NOMO-1 treated with DMSO at 0.1 percent for 48 hours (cell line): ENCODE measurements around the gene TSPAN15.

Experiments
- DNase-seq: peaks from one replicate; lab custom pipeline; 2025; ENCODE audit not compliant: unreplicated experiment; lab: John Stamatoyannopoulos, UW

Gene TSPAN15

DNA sequence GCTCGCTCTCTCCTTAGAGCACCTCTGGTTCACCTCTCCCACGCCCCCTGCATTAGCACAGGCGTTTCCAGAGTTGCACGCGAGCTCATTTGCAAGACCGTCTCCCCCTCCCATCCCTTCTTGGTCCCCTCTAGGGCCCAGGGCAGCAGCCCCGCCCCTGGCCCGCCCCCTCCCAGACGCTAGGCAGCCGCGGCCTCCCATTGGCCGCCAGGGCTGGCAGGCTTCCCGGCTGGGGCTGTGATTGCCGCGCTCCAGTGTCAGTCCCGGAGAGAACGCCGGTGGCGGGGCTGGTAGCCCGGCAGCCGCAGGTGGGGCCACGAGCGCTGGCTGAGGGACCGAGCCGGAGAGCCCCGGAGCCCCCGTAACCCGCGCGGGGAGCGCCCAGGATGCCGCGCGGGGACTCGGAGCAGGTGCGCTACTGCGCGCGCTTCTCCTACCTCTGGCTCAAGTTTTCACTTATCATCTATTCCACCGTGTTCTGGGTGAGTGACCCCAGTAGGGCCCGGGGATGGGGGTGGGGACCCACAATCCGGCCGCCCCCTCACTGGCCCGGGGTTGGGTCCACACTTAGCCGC lies at the start of gene TSPAN15:
TSS of gene TSPAN15 (plus strand) at position 257 of the 575 bp plus-strand sequence. CDS start at position 387, 130 bp downstream.
- DNase-seq, result peak; percentile 62

DNA sequence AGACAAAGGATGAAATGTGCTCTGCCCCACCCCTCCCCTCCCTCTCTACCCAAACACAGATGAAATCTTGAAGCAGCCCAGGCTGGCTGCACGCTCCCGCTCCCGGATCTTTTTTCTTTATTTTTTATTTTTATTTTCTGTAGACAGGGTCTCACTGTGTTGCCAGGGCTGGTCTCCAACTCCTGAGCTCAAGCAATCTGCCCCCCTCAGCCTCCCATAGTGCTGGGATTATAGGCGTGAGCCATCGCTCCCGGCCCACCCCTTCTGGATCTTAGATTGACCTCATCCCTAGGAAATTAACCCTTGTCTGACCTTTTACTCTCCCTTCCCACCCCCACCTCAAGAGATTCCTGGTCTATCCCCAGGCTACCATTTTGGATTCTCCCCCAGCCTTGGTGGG lies 48.9 kb upstream of the TSPAN15 start:
- DNase-seq, result no peak

DNA sequence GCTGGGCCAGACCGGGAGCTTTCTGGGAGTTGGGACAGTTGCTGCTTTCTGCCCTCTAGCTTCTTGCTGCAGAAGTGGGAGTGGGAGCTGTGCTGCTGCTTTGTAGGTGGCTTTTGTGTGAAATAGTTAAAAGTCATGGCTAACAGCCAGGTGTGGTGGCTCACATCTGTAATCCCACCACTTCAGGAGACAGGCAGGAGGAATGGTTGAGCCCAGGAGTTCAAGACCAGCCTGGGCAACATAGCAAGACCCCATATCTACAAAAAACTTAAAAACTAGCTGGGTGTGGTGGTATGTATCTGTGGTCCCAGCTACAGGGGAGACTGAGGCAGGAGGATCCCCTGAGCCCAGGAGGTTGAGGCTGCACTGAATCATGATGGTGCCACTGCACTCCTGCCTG lies 48.2 kb upstream of the TSPAN15 start:
- DNase-seq, result no peak

DNA sequence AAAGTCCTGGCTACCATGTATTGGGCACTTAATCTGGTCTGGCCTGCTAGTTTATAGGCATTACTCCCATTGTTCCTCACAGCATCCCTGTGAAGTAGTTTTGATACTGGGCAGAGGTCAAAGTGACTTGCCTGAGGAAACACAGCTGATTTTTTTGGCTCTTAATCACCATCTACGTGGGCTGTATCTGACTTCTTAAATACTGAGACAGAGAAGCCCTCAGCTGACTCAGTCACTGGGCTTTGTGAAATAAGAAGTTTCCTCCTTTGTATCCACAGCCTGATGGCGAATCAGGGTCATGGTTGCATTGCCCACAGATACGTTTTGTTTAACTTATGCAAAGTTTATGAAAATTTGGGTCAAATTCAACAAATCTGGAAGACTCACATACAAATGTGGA lies 47.7 kb upstream of the TSPAN15 start:
- no peak for DNase-seq

DNA sequence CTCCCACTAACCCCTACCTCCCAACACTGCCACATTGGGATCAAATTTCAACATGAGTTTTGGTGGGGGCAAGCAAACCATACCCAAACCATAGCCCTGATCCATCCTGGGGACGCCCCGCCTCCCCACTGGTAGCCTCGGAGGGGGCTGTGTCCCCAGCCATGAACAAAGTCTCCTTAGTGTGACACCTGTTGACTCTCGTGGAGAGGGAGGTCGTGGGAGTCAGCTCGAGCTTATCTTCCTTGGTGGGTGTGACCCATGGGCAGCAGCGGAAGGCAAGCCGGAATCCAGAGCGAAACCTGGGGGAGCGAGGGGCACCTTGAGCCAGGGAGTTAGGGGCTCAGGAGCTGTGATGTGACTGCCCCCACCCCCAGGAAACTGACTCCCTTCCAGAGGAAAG lies 46.5 kb upstream of the TSPAN15 start:
- no peak for DNase-seq

DNA sequence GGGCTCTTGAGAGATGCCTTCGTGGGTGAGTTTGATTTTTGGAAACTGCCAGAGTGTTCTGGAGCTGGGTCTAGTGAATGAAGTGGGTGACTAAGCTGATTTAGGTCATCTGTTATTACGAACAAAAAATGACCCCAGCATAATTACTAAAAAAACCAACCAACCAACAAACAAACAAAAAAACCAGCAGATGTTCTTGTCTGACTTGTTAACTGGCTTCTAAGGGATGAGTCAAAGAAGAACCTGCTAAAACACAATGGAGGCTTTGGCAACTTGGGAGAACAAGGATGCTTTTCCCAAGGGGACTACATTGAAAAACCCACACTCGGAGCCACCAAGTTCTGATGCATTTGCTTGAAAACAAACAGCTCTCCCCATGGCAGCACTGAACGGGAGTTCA lies 46.0 kb upstream of the TSPAN15 start:
- DNase-seq, result no peak

DNA sequence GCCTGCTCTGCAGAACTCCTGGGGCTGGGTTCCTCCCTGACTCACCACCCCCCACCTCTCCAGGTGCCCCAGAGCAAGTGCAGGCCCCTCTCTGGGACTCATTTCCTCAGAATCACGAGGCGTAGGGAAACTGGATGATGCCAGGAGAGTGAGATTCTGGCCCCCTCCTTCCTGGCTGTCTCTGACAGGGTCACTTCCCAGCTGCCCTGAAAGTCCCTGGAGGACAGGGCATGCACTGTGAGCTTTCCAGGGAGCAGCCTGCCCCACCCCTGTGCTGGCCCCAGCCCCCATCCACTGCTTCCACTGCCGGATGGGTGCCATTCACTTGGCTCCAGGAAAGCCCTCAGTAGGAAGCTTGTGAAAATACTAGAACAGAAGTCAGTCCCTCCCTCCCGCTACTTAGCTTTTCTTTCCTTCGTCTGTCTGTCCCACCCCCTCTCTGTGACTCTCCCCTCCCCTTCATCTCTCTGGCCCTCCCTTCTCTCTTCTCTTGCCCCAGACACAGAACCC lies 44.9 kb upstream of the TSPAN15 start:
- DNase-seq, result no peak

DNA sequence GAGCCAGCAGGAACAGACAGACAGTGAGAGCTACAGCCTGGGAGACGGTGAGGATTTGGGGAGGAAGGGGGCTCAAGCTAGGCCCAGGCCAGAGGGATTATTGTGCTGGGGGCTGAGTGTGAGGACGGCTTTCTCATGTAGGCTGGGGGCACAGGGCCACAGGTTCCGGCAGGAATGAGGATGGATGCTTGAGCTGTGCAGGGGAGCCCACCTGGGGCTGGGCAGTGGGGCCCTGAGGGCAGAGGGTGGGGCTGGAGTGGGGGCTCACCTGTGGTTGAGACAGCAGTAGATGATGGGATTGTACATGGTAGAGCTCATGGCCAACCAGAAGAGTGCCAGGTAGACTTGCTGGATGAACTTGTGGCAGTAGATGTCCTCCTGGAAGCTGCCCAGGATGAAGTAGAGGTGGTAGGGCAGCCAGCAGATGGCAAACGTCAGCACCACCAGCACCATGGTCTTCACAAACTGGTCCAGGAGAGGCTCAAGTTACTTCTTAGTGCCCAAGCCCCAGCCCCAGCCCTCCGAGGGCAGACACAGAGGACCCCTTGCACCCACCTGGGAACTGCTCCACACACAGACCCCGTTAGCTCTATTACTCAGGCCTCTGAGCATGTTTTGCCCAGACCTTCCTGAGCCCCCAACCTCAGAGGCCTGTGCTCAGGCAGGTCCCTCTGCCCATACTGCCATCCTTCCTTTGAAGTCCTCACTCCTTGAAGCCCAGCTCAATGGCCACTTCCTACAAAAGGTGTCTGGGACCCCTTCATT lies 44.3 kb upstream of the TSPAN15 start:
- DNase-seq, result no peak

DNA sequence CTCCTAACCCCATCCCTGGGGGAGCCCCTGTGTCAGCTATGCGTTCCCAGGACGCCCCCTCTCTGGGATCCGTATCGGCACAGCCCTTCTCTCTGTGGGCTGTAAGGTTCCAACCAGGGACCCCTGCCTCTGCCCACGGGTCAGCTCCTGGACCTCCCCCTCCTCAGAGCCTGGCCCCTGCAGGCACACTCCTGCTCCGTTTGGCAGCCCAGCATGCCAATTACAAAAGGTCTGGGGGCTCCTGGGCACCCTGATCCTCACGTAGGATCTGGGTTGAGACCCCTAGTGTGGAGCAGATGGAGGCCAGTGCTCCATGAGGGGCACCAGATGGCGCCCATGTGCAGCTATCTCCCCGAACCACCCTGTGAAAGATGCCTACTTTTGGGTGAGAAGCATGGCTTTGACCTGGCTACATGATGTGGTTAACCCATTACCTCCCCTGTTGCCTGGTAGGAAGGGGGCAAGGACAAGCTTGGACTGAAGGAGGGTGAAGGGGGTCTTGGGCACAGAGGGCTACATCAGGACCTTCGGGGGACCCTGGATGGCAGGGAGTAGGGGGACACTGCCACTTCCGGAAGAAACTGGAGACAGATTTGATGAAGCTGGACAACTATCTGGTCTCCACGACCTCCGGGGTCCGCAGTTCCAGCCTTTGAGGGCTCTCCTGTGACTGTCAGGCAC lies 43.5 kb upstream of the TSPAN15 start:
- peak; percentile 21 for DNase-seq

DNA sequence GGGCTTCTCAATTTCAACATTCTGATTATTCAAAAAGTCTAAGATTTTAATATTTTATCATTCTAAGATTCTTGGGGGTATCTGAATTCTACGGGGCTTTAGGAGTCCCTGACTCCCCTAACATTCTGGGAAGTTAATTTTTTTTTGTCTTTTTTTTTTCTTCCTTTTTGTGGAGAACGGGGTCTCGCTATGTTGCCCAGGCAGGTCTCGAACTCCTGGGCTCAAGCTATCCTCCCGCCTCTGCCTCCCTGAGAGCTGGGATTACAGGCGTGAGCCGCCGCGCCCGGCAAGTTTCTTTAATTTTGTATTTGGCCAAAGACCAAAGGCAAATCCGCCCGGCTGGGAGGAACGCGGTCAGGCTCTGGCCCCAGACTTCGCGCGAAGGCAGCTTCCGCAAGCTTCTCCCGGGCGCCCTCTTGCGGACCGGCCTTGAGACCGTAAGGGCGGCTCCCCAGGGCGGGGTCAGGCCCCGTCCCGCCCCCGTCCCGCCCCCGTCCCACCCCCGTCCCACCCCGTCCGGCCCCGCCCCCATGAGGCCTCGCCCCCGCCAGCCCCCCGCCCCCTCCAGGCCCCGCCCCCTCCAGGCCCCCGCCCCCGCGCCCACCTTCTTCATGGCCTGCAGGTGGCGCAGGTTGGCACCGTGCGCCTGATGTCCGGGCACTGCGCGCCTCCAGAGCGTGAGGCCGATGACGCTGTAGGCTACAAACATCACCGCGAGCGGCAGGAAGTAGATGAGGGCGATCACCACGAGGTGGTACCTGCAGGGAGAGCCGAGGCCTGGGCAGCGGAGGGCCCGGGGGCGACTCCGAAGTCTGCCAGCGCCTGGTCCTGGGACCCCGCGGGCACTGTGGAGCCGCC lies 42.7 kb upstream of the TSPAN15 start:
- DNase-seq, result peak; percentile 91

DNA sequence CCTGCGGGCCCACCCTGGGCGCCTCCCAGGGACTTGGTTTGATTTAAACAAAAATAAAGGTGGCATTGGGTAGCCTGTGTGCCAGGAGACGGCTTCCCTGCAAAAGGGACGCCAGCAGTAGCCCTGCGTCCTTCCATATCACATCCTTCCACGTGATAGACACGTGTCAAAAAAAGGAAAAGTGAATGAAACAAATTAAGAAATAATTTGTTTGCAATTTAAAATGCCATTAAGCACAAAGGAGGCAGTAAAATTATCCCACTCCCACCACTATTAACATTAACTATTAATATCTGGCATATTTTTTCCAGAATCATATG lies 42.1 kb upstream of the TSPAN15 start:
- DNase-seq, result no peak

DNA sequence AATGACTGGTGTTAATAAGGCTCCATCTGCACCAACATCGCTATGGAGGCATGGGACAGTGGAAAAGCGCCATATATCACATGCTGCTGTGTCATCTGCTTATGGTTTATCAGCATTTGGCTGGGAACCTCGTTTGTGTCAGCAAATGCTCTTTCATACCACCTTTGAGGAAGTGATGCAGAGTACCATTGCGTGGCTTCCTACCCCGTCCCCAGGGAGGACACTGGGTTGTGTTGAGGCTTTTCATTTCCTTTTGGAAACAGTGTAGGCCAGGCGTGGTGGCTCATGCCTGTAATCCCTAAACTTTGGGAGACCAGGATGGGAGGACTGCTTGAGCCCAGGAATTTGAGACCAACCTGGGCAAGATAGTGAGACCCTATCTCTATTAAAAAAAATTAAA lies 41.3 kb upstream of the TSPAN15 start:
- peak; percentile 43 for DNase-seq

DNA sequence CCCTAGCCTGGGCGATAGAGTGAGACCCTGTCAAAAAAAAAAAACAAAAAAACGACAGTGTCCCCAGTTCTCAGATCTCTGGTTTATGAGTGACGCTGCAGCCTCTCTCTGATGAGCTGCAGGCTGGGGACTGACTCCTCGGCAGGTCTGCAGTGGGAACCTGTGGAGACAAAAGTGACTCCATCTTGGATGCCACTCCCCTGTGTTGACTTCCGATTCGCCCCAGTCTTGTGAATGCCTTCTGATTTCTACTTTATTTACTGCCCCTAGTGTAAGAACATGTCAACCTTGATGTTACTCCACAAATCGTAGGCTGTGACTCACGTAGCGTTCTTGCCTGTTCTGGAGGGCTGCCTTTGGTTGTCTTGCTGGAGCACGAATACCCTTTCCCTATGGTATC lies 40.8 kb upstream of the TSPAN15 start:
- DNase-seq, result no peak

DNA sequence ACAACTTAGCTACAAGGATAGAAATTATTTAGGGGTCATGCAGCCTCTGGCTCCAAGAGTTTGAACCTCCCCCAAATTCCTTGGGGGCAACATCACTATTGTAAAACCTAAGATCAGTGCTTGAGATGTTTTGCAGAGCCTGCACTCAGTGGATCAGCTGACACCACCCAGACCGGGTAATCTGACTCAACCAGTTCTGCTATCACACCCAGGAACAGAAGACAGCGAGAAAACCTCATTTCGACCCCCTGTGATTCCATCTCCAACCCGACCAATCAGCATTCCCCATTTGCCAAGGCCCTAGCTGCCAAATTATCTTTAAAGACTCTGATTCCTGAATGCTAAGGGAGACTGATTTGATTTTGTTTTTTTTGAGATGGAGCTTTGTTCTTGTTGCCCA lies 39.8 kb upstream of the TSPAN15 start:
- no peak for DNase-seq

DNA sequence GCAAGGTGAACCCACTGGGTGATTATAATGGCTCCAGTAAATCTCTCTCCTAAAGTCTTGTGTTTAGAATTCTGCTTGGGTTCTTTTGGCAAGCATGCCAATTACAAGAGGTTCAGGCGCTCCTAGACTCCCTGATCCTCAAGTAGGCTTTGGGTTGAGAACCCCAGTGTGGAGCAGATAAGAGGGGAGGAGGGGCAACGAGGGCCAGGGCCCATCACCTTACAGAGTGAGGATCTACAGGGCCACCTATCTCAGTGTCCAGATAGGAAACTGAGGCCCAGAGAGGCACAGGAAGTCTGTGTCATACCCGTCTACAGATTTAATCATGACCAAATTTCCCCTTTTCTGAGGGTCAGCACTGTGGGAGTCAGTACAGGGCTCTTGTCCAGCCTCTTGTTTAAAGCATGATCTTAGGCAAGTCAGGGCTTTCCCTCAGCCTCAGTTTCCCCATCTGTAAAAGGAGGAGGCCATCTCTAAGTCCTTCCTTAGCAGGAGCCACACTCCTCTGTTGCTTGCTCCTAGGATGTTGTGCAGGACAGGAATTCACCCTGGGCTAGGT lies 39.0 kb upstream of the TSPAN15 start:
- DNase-seq, result no peak

DNA sequence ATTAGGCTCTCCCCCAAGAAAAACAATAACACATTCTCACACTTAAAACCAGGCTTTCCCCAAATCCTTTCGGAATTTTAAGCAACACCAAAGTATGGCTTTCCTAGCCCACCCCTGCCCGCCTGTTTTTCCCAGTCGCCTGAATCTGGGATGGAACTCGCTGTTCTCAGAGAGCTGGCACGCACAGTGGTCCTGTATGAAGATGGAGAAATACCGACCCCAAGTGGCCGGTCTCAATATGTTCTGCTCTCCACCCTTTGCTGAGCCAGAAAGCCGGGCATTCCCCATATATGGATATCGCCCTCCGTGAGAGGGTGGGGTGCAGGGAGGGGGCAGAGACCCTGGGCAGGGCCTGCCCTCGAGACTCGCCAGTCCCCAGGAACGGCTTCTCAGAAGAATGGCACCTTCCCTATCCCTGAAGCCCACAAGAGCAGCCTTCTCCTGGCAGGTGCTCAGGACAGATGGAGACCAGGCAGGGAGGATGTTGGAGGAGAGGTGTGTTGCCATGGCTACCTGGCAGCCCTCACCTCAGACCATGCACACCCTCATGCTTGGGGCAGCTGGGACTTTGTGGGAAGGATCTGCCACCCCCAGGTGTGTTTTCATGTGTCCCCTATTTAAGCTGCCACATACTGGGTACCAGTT lies 37.9 kb upstream of the TSPAN15 start:
- DNase-seq, result no peak

DNA sequence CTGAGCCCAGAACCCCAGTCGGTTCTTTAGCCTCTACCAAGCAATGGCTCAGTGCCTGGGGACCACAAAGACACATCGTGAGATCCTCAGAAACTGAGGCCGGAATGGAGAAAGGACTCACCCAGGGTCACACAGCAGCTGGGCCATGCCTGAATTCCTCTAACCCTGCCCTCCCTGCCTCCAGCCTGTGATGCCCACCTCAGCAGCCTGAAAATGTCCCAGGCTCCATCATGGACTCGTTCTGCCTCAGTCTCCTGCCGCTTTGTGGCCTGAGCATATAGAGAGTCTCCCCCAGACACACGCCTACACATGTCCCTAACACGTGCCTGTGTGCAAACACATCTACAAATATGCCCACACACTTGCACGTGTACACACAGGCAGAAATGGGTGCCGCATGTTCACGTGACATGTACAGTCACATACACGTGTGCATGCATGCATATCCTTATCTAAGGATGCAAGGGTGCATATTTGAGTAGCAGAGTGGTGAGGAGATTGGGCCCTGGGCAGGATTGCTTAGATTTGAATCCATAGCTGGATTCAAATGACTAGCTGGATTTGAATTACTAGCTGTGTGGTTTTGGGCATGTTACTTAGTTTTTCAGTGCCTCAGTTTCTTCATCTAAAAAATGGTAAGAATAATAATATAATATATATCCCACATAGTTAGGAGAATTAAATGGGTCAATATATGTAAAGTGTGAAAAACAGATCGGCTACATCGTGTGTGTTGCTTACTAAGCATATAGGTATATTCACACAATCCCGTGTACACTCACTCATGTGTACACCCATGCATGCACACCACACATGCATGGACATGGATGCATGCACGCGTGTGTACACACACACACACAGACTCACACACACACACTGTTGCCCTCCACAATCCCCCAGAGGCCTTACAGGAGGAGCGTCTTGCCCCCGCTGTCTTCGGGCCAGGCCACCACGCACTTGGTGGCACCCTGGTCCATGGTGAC lies 36.9 kb upstream of the TSPAN15 start:
- no peak for DNase-seq

DNA sequence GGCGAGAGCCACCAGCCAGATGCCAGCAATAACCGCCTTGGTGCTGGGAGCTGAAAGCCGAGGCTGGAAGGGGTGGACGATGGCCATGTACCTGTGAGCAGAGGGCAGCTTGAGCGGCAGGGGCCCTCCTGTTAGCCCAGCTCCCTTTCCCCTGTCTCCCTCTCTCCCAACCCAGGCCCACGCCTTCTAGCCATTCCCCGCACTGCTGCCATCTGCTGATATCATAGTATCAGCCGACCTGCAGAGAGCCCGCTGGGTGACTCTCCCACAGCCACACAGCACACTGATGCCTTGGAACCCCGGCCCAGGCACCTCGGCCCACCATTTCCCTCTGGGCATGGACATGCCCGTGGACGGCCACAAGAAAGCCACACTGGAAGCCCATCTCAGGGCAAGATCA lies 36.2 kb upstream of the TSPAN15 start:
- no peak for DNase-seq

DNA sequence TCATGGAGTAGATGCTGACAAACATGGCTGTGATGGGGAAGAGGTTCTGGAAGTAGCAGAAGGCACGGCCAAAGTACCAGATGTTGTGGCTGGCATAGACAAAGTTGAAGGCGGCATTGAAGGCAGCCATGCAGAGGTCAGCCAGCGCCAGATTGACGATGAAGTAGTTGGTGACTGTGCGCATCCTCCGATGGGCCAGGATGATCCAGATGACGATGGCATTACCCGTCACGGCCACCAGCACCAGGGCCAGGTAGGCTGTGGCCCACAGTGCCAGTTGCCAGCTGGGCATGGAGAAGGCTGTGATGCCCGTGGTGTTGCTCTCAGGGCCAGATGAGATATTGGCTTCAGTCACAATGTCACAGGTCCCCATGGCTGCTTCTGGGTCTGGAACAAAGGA lies 35.3 kb upstream of the TSPAN15 start:
- DNase-seq, result no peak
